Renal cortex interstitium (tissue), 11 donors: ENCODE results near the gene PIGP. TPM values are rescaled to one million over a fixed set of nuclear protein-coding genes. Genes with fewer than 3 reads are reported as not detected.
"Not testable (repeated sequence)": the region's sequence is repeated elsewhere in the genome, so short reads cannot be mapped to it uniquely, and the experiment has no call there.

Experiments used
- DNase-seq, 11 donors: peaks; one replicate each; pipeline ENCODE4 v3.0.0-alpha.2; 2013; ENCODE audit warnings: low read depth in 9 of 11, low spot score in 4 of 11; ENCODE audit errors: extremely low read depth in 1 of 11
- polyA plus RNA-seq, 3 donors: library from polyadenylated mRNA; unstranded; fragments of 120-200 nt; gene quantifications; one replicate each; pipeline ENCODE4 v1.2.1, GENCODE V29; 2013; ENCODE audit not compliant: insufficient read length in 3 of 3

PIGP gene
- polyA plus RNA-seq, 3 donors = 26.7 to 36.9 (median 33.6) TPM

- peak in 9 of 11 donors; percentile 48 to 80 (median 67) for DNase-seq
These were observed 12.6 kb downstream of the PIGP start for GRCh38 chr21:37060296-37060695.

GRCh38 chr21:37059181-37059580, 13.7 kb downstream of the PIGP start:
- no peak for DNase-seq

- no peak for DNase-seq
These were observed 14.6 kb downstream of the PIGP start for GRCh38 chr21:37058261-37058660.

GRCh38 chr21:37057614-37058013, 15.3 kb downstream of the PIGP start:
- DNase-seq = no peak

- no peak for DNase-seq
These were observed 17.5 kb downstream of the PIGP start for GRCh38 chr21:37055271-37055855.

GRCh38 chr21:37049741-37050140, 23.1 kb downstream of the PIGP start:
- not testable (repeated sequence) for DNase-seq

- DNase-seq = no peak
These were observed 25.8 kb downstream of the PIGP start for GRCh38 chr21:37047079-37047478.

GRCh38 chr21:37045556-37045955, 27.3 kb downstream of the PIGP start:
- DNase-seq = no peak

GRCh38 chr21:37045149-37045548, 27.7 kb downstream of the PIGP start:
- DNase-seq = no peak

- DNase-seq = no peak
These were observed 28.2 kb downstream of the PIGP start for GRCh38 chr21:37044643-37045042.

GRCh38 chr21:37043818-37044217, 29.1 kb downstream of the PIGP start:
- DNase-seq = no peak

- DNase-seq = no peak
These were observed 31.1 kb downstream of the PIGP start for GRCh38 chr21:37041706-37042271.

GRCh38 chr21:37040212-37040611, 32.7 kb downstream of the PIGP start:
- no peak for DNase-seq

GRCh38 chr21:37039411-37040075, 33.3 kb downstream of the PIGP start:
- DNase-seq = no peak

GRCh38 chr21:37036177-37036576, 36.7 kb downstream of the PIGP start:
- DNase-seq = no peak

GRCh38 chr21:37034394-37034793, 38.5 kb downstream of the PIGP start:
- not testable (repeated sequence) for DNase-seq

GRCh38 chr21:37032877-37033471, 39.9 kb downstream of the PIGP start:
- no peak for DNase-seq

- no peak for DNase-seq
These were observed 40.6 kb downstream of the PIGP start for GRCh38 chr21:37032293-37032692.

GRCh38 chr21:37030864-37031263, 42.0 kb downstream of the PIGP start:
- no peak for DNase-seq

GRCh38 chr21:37028570-37028969, 44.3 kb downstream of the PIGP start:
- no peak for DNase-seq
